Ovary (tissue), 3 donors: ENCODE results near the gene SMIM38.

ENCODE experiments used
- EP300 ChIP-seq: sonication (generic); formaldehyde crosslinking; IDR thresholded peaks from one replicate; pipeline ENCODE4 v1.6.1; 2017; ENCODE audit warnings: antibody characterized with exemption
- POLR2A ChIP-seq: fragments of 450-650 bp; IDR thresholded peaks from one replicate; pipeline ENCODE4 v1.6.1; 2017; ENCODE audit warnings: antibody characterized with exemption, mild to moderate bottlenecking, moderate library complexity
- TF ChIP-seq, protein P1 (sequence below), 3 donors: fragments of 450-650 bp in 2 of 3; fragments of 200-600 bp in 1 of 3; IDR thresholded peaks; one replicate each; pipeline versions ENCODE4 v1.5.1 to v1.8.0; 2016 to 2022; ENCODE audit warnings: antibody characterized with exemption in 3 of 3, mild to moderate bottlenecking in 1 of 3
- donor health status: DM: no; HTN: no; CAD: no.

GRCh38 chr11:69135420-69136363 lies 20.0 kb upstream of the SMIM38 start:
- TF ChIP-seq, protein P1, sequence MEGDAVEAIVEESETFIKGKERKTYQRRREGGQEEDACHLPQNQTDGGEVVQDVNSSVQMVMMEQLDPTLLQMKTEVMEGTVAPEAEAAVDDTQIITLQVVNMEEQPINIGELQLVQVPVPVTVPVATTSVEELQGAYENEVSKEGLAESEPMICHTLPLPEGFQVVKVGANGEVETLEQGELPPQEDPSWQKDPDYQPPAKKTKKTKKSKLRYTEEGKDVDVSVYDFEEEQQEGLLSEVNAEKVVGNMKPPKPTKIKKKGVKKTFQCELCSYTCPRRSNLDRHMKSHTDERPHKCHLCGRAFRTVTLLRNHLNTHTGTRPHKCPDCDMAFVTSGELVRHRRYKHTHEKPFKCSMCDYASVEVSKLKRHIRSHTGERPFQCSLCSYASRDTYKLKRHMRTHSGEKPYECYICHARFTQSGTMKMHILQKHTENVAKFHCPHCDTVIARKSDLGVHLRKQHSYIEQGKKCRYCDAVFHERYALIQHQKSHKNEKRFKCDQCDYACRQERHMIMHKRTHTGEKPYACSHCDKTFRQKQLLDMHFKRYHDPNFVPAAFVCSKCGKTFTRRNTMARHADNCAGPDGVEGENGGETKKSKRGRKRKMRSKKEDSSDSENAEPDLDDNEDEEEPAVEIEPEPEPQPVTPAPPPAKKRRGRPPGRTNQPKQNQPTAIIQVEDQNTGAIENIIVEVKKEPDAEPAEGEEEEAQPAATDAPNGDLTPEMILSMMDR (IDR thresholded peaks at IDR 0.05), result no peak
- TF ChIP-seq POLR2A (no peak), EP300 (no peak)
